ENCODE measurements around the gene NPTX1.

The NPTX1 gene

DNA sequence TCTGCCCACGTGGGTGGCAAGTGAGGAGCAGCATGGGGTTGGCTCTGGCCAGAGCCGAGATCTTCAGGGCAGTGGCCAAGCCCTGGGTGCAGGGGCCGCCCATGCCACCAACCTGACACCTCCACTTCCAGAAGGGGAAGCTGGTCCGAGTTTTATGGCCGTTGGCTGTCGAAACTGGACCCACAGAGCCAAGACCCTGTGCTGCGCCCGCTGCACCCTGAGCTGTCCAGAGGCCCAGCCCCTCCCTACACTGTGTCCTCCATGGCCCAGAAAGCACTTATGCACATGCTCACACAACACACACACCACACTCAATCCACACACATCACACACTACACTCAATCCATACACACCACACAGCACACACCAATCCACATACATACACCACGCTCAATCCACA, 34.4 kb upstream of the NPTX1 start:
- TF ChIP-seq FOXP2 (optimal IDR thresholded peaks at IDR 0.05; ENCODE audit: borderline replicate concordance, extremely low read depth, extremely low read length, insufficient read depth) (no peak), REST (IDR thresholded peaks at IDR 0.05; ENCODE audit: insufficient read depth in 1 of 2, low read depth in 2 of 2, low read length in 2 of 2) (no peak), TAF1 (IDR thresholded peaks at IDR 0.05; ENCODE audit: borderline replicate concordance, insufficient read depth, low read length) (no peak), SIN3A (IDR thresholded peaks at IDR 0.05; ENCODE audit: borderline replicate concordance, insufficient read depth, low read length) (no peak), POLR2AphosphoS5 (IDR thresholded peaks at IDR 0.05; ENCODE audit: low read depth, low read length) (no peak)

DNA sequence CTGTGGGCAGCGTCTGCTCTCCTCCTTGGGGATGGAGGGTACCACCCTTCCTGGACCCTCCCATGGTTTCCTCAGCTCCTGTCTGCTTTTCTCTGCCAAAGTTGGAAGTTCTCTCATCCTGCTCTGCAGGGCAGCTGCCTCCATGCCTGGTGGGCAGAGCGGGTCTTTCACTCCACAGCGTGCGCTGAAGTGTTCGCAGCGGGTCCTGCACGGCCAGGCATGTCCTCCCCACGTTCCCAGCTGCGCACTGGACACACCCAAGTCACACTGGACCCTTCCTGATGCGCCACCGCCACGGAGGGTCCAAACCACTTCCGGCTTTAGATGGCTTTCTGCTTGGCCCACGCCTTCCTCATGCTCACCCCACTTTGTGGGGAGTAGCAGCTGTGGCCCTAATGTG, 33.7 kb upstream of the NPTX1 start:
- TF ChIP-seq FOXP2 (optimal IDR thresholded peaks at IDR 0.05; ENCODE audit: borderline replicate concordance, extremely low read depth, extremely low read length, insufficient read depth) (no peak), REST (IDR thresholded peaks at IDR 0.05; ENCODE audit: insufficient read depth in 1 of 2, low read depth in 2 of 2, low read length in 2 of 2) (no peak), SIN3A (IDR thresholded peaks at IDR 0.05; ENCODE audit: borderline replicate concordance, insufficient read depth, low read length) (no peak), POLR2AphosphoS5 (IDR thresholded peaks at IDR 0.05; ENCODE audit: low read depth, low read length) (no peak), TAF1 (IDR thresholded peaks at IDR 0.05; ENCODE audit: borderline replicate concordance, insufficient read depth, low read length) (no peak)

DNA sequence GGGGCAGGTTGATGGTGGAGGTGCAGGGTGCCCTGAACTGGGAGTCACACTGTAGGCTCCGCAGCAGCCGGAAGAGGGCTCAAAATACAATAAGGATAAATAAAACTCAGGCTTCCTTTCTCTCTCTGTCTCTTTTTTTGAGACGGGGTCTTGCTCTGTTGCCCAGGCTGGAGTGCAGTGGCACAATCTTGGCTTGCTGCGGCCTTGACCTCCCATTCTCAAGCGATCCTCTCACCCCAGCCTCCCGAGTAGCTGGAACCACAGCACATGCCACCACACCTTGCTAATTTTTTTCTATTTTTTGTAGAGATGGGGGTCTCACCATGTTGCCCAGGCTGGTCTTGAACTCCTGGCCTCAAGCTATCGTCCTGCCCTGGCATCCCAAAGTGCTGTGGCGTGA, 32.9 kb upstream of the NPTX1 start:
- TF ChIP-seq REST (IDR thresholded peaks at IDR 0.05; ENCODE audit: insufficient read depth in 1 of 2, low read depth in 2 of 2, low read length in 2 of 2) (no peak), FOXP2 (optimal IDR thresholded peaks at IDR 0.05; ENCODE audit: borderline replicate concordance, extremely low read depth, extremely low read length, insufficient read depth) (no peak), TAF1 (IDR thresholded peaks at IDR 0.05; ENCODE audit: borderline replicate concordance, insufficient read depth, low read length) (no peak), POLR2AphosphoS5 (IDR thresholded peaks at IDR 0.05; ENCODE audit: low read depth, low read length) (no peak), SIN3A (IDR thresholded peaks at IDR 0.05; ENCODE audit: borderline replicate concordance, insufficient read depth, low read length) (no peak)

GRCh38 chr17:80507965-80508364, 31.6 kb upstream of the NPTX1 start:
- TF ChIP-seq TAF1 (IDR thresholded peaks at IDR 0.05; ENCODE audit: borderline replicate concordance, insufficient read depth, low read length) (no peak), SIN3A (IDR thresholded peaks at IDR 0.05; ENCODE audit: borderline replicate concordance, insufficient read depth, low read length) (no peak), POLR2AphosphoS5 (IDR thresholded peaks at IDR 0.05; ENCODE audit: low read depth, low read length) (no peak)

- TF ChIP-seq TAF1 (IDR thresholded peaks at IDR 0.05; ENCODE audit: borderline replicate concordance, insufficient read depth, low read length) (no peak), FOXP2 (optimal IDR thresholded peaks at IDR 0.05; ENCODE audit: borderline replicate concordance, extremely low read depth, extremely low read length, insufficient read depth) (no peak), POLR2AphosphoS5 (IDR thresholded peaks at IDR 0.05; ENCODE audit: low read depth, low read length) (no peak), REST (IDR thresholded peaks at IDR 0.05; ENCODE audit: insufficient read depth in 1 of 2, low read depth in 2 of 2, low read length in 2 of 2) (no peak), SIN3A (IDR thresholded peaks at IDR 0.05; ENCODE audit: borderline replicate concordance, insufficient read depth, low read length) (no peak)
Measured at GRCh38 chr17:80504686-80505413, 28.4 kb upstream of the NPTX1 start.
